ENCODE measurements around the gene CTNNA2. TPM values are rescaled to one million over a fixed set of nuclear protein-coding genes. Genes with fewer than 3 reads are reported as not detected.

CTNNA2 gene
- total RNA-seq (2014; rRNA removed; shearing (Covaris generic)), result not detected in 2 replicates
- not detected in 2 replicates for polyA plus RNA-seq (2014; cell fraction: nucleus; rRNA removed)

DNA sequence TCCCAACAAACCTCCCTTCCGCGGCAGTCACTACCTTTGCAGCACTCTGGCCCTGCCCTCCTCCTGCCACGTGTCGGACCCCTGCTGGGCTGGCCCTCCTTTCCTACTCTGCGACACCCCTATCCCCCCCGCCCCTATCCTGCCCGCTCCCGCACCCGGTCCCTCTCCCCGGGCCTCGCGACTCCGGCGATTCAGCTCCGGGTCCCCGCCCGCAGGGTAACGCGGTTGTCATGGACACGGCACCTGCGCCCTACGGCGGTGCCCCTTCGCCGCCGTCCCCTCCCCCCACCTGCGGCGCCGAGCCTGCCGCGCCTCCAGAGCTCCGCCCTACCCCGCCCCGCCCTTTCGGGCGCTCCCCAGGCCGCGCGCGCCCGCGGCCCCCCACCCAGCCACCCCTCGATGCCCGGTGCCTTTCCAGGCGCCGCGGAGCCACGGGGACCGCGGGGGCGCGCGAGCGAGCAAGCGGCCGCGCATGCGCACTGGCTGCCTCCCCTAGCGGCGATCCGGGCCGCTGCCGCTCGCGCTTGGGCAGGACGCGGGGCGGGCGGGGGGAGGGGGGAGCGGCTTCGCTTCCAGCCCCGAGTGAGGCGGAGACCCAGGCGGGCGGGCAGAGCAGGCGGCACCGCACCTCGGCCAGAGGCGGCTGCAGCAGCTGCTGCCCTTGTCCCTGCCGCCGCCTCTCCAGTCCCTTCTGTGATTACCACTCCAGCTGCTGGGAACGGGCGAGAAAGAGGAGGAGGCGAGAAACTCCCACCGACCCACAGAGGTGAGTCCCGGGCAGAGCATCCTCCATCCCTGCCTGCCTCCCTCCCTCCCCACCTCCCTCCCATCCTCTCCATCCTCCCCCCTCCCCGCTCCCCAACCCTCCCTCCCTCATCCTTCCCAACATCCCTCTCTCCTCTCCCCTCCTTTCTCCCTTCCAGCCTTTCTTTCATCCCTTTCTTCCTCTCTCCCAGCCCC, at the start of gene CTNNA2:
Gene CTNNA2, plus strand, starts transcription at position 610 of the 960 bp plus-strand sequence.
- DNase-seq (ENCODE audit: extremely low read depth, low read depth), result no peak

DNA sequence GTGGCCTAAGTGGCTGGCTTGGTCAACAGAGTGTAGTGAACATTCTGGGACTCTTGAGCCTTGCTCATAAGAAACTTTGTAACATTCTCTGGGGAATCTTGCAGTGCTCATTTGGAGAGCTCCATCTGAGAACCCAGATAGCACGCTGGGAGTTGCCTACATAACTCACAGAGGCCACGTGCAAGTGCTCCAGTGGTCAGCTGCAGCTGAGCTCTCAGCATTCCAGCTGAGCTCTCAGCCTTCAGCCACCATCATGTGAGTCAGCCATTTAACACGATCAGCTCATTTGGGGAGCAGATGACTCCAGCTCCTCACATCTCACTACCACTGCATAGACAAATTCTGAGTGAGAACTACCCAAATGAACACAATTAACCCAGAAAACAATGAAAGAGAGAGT, 25.5 kb upstream of the CTNNA2 start:
- DNase-seq (ENCODE audit: extremely low read depth, low read depth), result no peak

DNA sequence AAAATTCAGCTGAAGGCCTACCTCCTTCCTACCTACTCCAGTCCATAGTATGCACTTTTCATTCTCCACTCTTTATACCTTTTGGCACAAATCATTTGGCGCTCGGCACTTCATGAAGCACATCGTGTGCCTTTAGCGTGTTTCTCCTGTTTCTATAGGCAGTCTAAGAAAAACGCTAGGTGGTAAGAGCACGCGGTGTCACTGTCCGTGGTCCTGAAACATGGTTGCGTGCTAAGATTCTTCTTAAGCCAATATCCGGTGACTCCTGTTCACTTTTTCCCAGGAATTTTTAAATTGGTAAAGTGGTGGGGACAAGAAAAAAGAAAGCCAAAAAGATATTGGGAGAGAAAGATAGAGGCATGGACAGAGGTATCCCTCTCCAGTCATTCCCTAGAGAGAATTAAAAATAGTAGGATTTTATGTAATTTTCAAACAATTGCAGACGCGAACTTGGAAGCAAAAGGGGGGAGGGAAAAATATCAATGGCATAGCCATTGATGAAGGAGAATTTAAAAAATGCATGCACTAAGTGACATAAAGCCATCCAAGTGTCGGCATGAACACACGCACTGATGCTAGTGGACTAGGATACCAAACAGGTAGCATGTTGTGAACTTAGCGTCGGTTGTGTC, 1.4 kb upstream of the CTNNA2 start:
- DNase-seq (ENCODE audit: extremely low read depth, low read depth), result peak; percentile 5

DNA sequence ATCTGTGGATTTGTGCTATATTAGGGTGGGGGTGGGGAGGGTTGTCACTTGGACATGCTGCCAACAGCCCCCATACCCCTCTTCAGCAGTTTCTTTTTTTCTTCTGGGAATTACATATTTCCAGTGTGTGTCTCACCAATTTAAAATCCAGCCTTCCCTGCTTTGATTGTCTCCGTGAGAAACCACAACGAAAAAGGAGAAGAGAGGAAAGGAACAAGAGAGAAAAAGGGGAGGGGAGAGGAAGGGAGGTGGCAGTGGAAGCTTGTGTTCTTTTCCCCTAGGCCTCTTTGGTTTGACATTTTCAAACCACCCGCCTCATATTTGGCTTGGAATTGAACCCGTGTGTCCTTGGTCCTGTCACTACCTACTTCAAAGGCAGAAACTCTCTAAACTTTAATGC, 860 bp downstream of the CTNNA2 start:
- no peak for DNase-seq (ENCODE audit: extremely low read depth, low read depth)

DNA sequence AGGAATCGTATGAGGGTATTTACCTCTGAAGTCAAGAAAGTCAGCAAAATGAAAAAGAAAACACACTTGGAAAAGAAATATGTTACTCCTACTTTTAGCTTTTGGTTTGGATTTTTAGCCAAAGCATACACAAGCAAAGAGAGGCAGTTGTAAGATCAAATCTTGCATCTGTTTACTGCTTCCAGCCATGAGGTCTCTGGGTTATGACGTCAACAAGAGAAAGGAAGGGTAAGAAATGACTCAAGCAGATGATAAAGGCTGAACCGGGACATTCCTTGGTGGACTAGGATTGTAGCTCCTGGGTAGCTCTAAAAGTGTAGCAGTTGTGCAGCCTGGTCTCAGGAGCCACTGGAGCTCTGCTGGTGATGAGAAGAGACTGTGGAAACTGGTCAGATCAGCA, 16.8 kb downstream of the CTNNA2 start:
- no peak for DNase-seq (ENCODE audit: extremely low read depth, low read depth)

DNA sequence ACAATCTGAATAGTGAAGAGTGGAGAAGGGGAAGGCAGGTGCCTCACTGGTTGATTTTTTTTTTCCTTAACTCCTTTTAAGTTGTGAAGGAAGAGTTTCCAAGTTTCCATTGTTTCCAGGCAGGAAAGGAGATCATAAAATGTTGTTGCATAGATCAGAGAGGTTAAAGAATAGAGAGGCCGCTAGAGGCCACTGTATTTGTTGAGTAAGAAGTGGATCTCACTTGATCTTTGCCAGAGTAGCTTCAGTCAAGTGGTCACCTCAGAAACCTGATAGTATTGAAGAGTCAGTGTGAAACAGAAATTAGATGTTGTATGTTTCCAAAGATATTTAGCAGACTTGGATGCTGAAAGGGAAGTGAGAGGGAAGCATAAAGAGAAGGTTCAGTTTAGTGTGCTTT, 17.6 kb downstream of the CTNNA2 start:
- no peak for DNase-seq (ENCODE audit: extremely low read depth, low read depth)

DNA sequence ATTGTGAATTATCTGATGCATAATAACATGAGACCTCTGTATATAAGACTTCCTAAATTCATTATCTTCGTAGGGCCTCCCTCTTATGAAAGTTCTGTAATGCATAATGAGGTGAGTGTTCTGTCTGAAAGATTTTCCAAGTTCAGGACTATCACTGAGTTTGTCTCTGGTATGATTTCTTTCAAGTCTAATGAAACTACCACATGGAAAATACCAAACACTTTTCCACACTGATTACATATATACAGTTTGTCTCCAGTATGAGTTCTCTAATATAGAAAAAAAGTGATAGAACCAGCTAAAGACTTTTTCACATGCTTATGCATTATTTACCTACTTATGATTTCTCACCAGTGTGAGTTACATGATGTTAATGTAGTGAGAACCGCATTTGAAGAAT, 34.7 kb downstream of the CTNNA2 start:
- DNase-seq (ENCODE audit: extremely low read depth, low read depth), result no peak

DNA sequence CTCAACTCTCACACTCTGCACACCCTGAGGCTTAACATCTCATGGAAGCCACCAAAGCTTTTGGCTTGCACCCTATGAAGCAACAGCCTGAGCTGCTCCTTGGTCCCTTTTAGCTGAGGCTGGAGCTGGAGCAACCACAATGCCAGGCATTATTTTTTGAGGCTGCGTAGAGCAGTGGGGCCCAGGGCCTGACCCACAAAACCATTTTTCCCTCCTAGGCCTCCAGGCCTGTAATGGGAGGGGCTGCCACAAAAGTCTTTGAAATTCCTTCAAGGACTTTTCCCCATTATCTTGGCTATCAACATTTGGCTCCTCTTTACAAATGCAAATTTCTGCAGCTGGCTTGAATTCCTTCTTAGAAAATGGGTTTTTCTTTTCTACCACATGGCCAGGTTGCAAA, 39.8 kb downstream of the CTNNA2 start:
- no peak for DNase-seq (ENCODE audit: extremely low read depth, low read depth)

DNA sequence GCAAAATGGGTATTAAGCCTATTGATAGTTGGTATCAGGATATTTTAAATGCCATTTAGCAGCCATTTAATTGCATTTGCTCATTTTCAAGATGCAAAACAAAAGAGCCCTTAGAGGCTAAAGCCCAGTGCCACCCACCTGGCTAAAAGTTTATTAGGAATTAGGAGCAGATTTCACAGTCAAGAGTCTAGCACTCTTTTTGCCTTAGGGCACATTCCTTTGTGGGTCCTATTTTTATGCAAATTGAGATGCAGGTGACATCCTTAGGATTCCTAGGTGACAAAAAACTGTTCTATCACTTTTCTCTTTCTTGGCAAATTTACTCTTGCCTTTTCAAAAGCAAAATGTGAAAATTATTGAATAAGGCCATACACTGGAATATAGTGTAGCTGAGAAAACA, 42.0 kb downstream of the CTNNA2 start:
- DNase-seq (ENCODE audit: extremely low read depth, low read depth), result no peak

DNA sequence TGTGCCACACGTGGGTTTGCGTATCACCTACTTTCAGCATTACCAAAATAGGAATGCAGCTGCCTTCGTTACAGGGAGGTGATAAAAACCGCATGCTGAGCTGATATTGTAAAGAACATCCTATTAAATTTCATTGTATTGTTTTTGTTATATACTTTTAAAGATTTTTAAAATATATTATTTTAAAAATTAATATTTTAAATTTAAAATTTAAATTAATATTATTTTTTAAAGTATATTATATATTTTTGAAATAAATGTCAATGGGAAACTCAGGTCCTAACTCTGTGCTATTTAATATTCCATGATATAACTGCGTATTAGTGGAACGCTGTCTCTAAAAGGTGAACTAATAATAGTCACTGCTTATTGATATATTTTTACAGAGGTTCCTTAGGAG, 51.2 kb downstream of the CTNNA2 start:
- DNase-seq (ENCODE audit: extremely low read depth, low read depth), result no peak

DNA sequence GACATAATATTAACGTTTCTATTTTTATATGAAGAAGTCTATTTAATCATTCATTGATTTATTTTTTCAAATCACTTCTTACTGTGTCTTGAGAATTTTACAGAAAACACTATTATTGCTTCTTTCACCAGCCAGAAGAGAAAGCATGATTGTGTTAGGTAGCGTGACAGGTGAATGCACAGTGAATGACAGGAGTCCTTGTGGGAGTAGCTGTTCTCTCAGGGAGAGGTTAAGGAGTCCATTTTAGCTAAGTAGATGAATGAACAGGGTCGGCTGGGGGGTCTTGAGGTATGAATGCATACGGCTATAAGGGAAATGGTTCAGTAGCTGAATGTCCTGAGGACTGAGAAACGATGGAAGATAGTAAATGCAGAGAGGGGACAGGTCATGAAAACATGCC, 56.2 kb downstream of the CTNNA2 start:
- no peak for DNase-seq (ENCODE audit: extremely low read depth, low read depth)

DNA sequence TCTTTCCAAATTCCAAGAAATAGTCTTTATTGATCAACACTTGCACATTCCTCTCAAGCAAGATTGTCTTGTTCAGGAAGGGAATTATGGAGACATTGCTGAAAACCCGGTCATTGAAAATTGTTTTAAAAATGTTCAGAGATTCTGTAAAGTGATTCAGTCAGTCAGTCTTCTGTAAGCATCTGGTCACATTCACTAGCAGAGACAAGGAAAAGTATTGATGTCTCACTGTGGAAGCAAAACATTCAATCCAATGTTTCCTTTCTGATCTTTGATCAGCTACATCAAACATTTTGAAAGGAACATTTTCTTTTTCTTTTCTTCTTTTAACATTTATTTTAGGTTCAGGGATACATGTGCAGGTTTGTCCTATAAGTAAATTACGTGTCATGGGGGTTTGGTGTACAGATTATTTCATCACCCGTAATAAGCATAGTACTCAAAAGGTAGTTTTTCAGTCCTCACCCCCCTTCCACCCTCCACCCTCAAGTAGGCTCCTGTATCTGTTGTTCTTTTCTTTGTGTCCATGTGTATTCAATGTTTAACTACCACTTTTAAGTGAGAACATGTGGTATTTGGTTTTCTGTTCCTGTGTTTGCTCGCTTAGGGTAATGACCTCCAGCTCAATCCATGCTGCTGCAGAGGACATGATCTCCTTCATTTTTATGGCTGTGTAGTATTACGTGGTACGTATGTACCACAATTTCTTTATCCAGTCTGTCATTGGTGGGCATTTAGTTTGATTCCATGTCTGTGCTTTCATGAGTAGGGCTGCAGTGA, 61.2 kb downstream of the CTNNA2 start:
- DNase-seq (ENCODE audit: extremely low read depth, low read depth), result no peak

DNA sequence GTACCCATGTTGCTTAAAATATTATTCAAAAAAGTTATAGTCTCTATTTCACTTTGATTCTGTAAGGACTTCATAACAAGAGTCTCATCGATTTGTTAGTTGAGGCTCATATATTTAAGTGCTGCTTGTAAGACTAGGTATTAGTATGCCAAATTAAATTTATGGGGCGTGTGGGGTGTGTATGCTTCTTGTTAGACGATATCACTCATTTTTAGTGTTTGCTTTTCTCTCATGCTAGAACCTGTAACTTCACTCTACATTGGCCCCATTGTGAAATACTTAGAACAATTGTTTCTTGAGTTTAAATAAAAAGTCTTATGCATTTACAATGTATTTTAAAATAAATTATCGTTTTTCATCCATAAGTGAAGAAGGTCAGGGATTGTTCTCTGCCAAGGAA, 63.6 kb downstream of the CTNNA2 start:
- no peak for DNase-seq (ENCODE audit: extremely low read depth, low read depth)

DNA sequence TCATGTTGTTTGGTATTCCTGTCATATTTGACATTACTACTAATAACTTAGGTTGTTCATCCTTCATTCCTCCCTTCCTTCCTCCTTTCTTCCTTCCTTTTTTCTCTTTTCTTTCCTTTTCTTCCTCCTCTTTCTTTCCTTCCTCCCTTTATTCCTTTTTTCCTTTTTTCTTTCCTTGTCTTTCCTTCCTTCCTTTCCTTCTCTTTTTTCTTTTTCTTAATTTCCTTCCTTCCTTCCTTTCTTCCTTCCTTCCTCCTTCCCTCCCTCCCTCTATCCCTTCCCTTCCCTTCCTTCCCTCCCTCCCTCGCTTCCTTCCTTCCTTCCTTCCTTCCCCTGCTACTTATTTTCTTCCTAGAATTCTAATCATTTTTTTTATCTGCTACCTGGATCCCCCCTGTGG, 66.1 kb downstream of the CTNNA2 start:
- no peak for DNase-seq (ENCODE audit: extremely low read depth, low read depth)

DNA sequence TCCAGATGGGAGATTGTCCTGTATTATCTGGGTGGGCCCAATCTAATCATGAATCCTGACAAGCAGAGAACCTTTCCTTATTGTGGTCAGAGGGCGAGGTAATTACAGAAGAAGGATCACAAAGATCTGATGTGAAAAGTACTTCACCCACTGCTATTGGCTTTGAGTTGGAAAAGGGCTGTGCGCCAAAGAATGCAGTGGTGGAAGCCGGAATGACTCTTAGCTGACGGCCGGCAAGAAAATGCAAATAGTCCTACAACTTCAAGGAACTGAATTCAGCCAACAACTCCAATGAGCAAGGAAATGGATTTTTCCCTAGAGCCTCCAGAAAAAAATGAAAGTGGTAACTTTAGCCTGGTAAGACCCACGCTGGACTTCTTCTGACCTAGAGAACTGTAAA, 67.3 kb downstream of the CTNNA2 start:
- no peak for DNase-seq (ENCODE audit: extremely low read depth, low read depth)

DNA sequence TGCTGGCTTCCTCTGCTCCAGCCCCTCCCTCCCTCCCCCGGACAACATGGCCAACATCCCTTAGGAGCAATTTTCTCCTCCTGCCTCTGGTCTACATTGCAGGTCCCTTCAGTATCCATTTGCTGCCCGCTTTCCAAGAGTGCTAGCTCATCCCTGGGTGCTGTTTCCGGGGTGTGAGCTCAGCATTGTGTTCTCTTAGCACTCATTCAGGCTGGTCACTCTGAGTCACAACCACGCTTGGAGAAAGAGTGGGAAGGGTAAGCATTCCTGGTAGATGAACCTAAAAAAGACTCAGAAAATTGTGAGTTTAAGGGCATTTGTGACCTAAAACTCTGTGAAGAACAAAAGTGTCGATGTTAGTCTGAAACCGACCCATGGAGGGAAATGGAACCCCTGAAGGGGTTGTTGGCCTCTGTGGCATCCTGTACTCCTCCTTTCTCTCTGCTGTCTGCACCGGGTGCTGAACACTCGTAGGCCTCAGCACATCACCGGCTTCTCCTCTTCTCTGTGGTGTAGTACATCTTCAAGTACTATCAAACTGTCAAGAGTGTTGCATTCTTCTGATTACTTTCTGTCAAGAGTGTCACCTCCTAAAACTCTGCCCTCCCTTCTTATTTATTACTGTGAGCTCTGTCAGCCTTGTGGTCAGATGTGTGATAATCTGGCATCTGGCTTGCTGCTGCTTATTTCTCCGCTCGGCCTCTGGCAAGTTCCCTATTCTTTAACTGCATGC, 73.0 kb downstream of the CTNNA2 start:
- DNase-seq (ENCODE audit: extremely low read depth, low read depth), result peak; percentile 7

DNA sequence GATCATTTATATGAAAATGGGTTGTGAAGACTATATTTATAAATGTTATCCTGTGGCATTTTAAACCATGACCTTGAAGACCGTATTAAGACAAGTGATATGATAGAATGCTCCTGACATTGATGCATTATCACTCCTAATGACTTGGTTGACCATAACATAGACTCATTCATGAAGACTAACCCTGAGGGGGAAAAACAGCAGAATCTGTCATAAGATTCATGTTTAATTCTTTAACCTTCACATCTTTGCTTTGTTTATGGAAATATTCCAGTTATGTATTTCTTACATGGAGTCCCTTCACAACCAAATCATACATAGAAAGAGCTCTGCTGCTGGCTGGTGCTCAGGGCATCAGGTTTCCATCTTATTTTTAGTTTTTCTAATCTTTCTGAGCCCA, 78.4 kb downstream of the CTNNA2 start:
- no peak for DNase-seq (ENCODE audit: extremely low read depth, low read depth)

DNA sequence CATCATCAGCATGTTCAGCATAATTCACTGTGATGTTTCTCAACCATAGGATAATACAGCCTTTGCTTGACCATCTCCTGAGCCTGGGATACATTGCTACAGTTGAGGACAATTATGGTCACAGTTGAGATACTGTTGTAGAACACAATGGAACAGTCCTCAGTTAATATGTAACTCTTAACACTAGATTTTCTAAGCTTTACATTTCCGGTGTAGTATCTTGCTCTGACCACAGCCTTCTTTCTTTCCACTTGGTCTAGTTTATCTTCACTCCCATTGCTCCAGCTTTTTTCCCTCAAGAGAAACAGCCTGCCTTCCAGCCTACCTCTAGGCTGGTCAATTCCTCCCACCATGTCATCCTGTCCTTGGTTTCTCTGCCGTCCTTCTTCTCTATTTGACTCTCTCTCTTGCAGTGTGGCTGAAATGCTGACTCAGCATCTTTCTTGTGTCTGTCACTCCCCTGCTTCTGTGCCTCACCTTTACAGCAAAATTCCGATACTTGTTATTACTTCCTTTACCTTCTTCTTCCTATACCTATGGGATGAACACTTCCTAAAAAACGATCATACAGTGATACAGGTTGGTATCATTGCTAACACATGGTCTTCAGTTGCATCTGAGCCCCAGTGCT, 80.5 kb downstream of the CTNNA2 start:
- no peak for DNase-seq (ENCODE audit: extremely low read depth, low read depth)

DNA sequence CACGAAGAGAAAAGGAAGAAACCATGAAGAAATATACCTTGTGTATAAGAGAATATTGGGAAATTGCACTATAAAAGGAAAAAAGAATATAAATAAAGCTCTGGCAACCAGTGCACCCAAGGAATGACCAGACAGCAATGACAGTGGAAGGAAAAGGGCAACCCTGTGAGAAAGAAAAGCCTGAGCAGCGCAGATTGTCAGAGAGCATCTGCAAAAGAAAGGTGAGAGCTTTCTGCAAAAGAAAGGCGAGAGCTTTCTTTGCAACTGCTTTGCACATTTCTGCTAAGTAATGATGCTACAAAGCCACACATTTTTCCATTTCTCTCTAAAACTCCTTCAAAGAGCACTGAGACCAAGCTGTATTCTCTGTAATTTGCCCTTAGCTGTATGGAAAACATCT, 83.6 kb downstream of the CTNNA2 start:
- DNase-seq (ENCODE audit: extremely low read depth, low read depth), result no peak

DNA sequence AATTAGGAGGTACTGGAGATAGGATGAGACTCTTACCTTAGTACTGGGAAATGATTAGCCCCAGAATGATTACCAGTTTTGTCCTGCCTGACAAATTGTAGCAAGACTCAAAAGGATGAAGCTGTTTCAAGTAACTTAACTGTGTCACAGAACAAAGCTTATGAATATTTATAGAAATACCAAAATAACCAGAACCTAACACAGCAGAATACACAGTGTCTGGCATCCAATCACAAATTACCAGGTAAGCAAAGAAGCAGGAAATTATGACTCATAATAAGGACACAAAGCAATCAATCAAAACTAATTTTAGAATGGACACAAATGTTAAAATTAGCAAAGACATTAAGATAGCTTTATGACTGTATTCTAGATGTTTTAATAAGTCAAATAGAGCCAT, 91.9 kb downstream of the CTNNA2 start:
- no peak for DNase-seq (ENCODE audit: extremely low read depth, low read depth)

Measured in NCI-H460 (cell line).